DMS 273 (cell line): ENCODE results near the gene ARL4C.
"Not testable (repeated sequence)": the region's sequence is repeated elsewhere in the genome, so short reads cannot be mapped to it uniquely, and the experiment has no call there.

ENCODE experiments used
- DNase-seq: peaks from one replicate; lab custom pipeline; 2025; ENCODE audit not compliant: unreplicated experiment; lab: John Stamatoyannopoulos, UW

ARL4C gene

DNA sequence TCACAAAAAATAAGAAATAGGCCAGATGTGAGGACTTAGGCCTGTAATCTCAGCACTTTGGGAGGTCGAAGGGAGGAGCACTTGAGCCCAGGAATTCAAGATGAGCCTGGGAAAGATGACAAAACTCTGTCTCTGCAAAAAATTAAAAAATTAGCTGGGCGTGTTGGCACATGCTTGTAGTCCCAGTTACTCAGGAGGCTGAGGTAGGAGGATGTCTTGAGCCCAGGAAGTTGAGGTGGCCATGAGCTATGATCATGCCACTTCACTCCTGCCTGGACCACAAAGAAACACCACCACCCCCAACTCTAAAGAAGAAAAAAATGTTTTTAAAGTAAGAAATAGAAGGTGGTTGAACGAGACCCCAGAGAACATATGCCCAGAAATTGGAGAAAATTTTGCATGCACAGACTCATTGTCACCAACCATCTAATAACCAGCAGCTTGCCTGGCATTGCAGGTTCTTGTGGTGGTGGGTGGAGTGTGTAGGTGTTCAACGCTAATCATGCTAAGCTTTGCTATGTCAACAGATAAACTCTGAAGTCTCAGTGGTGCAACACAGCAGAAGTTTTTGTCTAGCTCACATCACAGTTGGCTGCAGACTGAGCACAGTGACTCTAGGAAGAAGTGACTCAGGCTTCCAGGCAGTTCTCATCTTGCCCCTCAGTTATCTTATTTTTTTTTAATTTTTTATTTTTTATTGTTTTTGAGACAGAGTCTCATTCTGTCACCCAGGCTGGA, 18.6 kb downstream of the ARL4C start:
- no peak for DNase-seq

DNA sequence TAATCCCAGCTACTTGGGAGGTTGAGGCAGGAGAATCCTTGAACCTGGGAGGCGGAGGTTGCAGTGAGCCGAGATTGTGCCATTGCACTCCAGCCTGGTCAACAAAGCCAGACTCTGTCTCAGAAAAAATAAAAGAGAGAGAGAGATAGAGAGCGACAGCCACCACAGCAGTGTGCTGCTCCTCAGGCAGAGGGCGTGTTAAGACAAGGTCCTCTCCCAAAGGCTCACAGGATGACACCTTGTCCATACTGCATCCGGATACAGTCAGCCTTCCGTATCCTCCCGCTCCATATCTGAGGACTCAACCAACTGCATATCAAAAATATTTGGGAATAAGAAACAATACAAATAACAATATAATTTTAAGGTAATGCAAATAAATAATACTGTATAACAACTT, 20.1 kb downstream of the ARL4C start:
- DNase-seq = no peak

DNA sequence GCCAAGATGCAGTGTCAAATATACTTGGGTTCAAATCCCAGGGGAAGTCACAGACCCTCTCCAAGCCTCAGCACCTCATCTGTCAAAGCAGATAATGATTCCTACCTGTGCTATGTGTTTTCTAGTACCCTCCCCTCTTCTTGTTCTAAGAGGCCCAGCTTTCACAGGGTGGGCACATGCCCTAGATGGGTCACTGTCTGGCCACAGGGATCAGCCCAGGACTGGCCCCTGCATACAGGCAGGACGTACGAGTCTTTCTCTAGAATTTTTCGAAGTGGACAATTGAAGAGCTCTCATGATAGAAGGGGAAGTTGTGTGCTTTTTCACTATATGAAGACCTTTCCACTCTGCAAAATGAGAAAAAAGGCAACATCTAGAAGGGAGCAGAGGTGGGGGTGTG, 22.2 kb downstream of the ARL4C start:
- DNase-seq = no peak

GRCh38 chr2:234472155-234472554, 24.7 kb downstream of the ARL4C start:
- no peak for DNase-seq

GRCh38 chr2:234469972-234470371, 26.9 kb downstream of the ARL4C start:
- DNase-seq = no peak

GRCh38 chr2:234469251-234469845, 27.5 kb downstream of the ARL4C start:
- DNase-seq = no peak

DNA sequence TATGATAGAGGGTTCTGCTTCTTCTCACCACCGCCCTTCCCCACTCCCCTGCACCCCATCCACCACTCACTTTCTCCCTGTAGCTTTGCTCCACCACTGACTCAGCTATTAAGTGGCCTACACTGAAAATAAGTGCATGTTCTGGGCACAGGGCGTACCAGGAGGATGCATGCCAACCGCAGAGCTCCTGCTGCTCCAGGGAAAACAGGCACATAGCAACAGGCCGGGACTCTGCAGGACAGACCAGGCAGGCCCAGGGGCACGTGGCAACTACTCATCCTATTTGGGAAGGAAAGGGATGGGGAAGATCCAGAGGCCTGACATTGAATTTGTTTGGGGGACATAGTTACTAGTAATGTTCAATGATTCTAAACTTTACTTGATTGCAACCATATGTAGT, 28.4 kb downstream of the ARL4C start:
- no peak for DNase-seq

GRCh38 chr2:234467289-234467688, 29.6 kb downstream of the ARL4C start:
- no peak for DNase-seq

- no peak for DNase-seq
Observed at GRCh38 chr2:234464291-234464645, 32.6 kb downstream of the ARL4C start.

DNA sequence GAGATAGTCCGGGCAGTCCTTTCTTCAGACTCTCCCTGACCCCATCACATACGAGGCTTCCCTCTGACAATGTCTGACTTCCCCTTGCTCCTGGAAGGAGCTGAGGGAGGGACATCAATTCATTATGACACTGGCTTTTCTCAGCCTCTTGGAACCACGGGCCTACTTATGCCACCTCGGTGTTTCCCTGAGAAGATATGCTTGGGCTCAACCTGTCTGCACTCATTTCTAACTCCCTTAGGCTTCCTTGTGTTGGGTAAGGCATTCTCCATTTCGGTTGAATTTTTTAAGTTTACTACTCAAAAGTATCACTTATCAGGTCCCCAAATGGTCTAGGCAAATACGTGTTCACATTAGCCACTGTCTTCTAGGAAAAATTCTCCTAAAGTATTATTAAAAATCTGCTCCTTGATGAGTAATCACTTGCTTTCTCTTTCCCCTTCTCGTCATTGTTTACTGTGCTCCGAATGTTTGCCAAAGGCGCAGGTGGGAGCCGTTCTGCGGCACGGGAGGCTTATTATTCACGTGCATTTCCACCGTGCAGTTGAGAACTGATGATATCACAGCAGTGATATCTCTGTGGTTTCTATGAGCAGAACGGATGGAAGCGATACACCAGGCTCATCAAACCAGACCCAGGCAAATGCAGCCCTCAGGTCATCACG, 33.1 kb downstream of the ARL4C start:
- DNase-seq = no peak

DNA sequence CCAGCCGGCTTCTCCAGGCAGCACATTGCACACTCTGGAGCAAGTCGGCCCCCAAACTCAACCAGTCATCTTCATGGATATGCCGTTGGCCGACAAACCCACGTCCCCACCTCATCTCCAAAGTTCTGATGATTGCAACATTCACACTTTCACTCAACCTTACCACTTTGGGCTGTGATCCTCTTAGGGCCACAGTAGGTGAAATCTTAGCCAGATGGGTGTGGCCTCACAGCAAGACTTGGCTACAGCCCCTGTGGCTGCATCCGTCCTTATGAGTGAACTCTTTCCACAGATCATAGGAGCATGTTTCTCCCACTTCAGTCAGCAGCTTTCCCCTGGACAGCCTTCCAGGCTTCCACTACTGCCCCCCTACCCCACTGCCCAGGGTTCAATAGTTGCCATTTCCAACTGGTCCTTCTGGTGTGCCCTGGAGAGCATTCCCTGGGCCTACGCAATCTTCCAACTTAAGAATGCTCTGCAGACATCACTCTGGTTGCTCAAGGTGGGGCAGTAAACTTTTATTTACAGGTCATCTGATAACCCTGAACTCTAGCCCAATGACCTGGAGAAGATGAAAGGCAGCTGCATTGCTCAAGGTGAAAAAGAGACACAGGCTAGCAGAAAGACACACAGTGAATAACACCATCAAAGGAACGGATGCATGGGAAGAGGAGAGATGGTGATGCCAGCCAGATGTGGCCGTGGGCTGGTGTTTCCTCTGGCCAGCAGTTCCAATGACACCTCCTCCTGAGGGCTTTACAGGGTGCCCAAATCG, 34.5 kb downstream of the ARL4C start:
- no peak for DNase-seq

GRCh38 chr2:234459401-234460009, 37.4 kb downstream of the ARL4C start:
- no peak for DNase-seq

GRCh38 chr2:234458466-234458865, 38.4 kb downstream of the ARL4C start:
- no peak for DNase-seq

GRCh38 chr2:234457421-234457820, 39.5 kb downstream of the ARL4C start:
- DNase-seq = no peak

GRCh38 chr2:234455246-234455645, 41.6 kb downstream of the ARL4C start:
- not testable (repeated sequence) for DNase-seq

- DNase-seq = no peak
Observed at GRCh38 chr2:234454433-234454832, 42.4 kb downstream of the ARL4C start.

DNA sequence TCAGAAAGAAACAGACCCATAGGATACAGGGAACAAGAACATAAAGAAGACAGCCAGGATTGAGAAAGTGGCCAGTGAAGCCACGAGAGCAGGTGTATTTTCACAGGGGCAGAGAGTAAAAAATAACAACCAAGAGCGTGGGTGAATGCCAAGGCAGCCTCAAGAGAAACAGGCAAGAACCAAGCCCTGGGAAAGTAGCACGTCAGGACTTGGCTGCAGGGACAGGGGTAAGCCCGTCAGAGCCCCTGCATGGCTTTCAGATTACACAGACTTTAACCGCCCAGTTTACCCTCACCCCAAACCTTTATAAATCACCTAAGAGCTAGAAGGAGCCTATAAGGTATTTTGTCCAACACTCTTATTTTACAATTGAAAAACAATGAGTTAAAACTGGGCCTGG, 43.7 kb downstream of the ARL4C start:
- DNase-seq = no peak

DNA sequence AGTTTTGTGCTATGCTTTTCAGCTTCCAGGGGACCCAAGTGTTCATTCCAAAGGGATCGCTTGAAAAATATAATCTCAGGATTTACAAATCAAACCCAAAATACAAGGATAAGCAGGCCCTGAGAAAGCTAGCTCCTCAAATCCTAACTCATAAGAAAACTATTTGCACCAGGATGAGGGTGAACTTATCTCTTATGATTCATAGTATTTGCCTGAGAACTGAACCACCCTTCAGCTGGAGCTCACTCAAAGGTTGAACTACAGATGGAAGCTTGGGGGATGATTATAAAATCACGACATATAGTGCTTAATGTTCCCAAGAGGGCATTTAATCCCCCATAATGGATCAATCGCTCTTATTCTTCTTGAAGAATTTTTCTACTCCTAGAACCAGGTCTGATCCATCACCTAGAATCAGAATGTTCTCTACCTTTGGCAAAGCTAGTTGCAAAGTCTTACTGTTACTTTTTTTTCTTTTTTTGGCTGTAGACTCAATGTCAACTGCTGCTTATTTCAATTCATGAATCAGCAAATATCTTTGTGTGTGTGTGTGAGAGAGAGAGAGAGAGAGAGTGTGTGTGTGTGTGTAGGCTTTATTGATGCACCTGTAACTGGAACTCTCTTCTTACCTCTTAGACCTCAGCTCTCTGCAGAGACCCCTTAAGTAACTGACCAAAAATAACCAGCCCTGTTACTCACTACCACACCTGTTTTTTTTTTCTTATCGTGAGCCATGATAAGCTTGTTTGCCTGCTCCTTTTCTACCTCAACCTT, 44.8 kb downstream of the ARL4C start:
- no peak for DNase-seq

DNA sequence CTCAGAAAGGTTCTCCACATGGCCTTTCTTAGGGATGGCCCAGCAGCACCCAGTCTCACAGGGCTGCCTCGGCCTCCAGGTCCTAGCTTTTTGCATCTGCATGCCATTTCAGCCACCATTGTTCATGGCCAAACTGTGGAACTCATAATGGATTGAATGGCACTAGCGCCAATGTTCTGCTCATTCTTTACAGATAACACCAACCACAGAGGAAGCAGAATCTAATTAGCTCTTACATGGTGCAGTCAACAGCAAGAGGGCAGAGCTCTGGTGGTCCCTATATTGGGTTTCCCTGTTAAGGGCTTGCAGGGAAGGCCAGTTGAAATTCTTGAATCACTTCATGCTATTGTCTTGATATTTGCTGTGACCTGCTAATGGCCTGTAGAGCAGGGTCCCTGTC, 45.6 kb downstream of the ARL4C start:
- DNase-seq = no peak

DNA sequence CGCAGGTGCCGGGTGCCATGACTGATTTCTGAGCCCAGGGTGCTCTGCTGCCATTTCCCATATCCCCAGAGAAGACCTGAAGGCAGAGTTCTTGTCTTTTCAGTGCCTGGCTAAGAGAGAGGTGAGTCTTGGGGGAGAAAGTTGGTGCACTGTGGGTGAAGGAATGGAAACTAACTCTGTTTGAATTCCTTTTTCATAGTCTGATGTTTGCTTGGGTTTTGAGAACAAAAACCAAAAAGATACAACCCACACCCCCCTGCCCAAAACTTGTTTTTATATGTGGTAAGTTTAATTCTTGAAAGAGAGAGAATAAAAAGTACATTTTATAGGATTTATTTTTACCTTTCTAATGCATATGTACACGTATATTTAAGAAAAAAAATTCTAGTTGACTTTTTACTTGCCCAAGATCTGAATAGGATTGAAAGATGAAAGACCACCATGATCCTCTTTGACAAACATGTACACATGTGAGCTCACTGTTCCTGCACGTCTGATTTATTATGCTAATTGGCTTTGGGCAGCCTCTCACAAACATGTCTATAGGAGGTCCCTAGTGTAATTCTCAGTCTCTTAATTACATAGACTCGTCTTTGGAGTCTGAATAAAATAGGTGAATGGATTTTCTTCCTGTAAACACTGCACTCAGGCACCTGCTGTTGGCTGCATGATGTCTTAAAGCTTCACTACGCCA, 46.3 kb downstream of the ARL4C start:
- DNase-seq = no peak
